Measurements from ENCODE around the gene CRISPLD2.

GRCh38 chr16:84884596-84885341 is 65.0 kb downstream of the CRISPLD2 start:
- TF ChIP-seq CTCF (IDR thresholded peaks at IDR 0.05; ENCODE audit: insufficient read depth, low read length), result no peak
- no peak for TF ChIP-seq GABPA (IDR thresholded peaks at IDR 0.05; ENCODE audit: low read depth)
- no peak for TF ChIP-seq POLR2AphosphoS5 (IDR thresholded peaks at IDR 0.05; ENCODE audit: low read depth)

Measured in HL-60 (cell line).